K562 (cell line): Measurements from ENCODE around the gene PDZK1. TPM values are rescaled to one million over a fixed set of nuclear protein-coding genes. Genes with fewer than 3 reads are reported as not detected.
"Not testable (repeated sequence)": the region's sequence is repeated elsewhere in the genome, so short reads cannot be mapped to it uniquely, and the experiment has no call there.

Experiments
- ATAC-seq: fragments of 200-7000 bp; cut with Tn5 transposase; 3 replicates; pipeline ENCODE4 v1.9.1; 2020; ENCODE audit warnings: moderate library complexity
- BruUV-seq: library from RNA; stranded (reverse); fragments of 400-500 nt; replicated peaks from 2 replicates; lab custom pipeline; 2021; lab: Mats Ljungman, UMichigan
- CTCF ChIA-PET: fragments of 300-600 bp; formaldehyde crosslinking; extraction: SDS; loops from one replicate; lab custom pipeline; 2021; ENCODE audit warnings: low intra/inter-chr PET ratio; lab: Yijun Ruan, JAX
- POLR2A ChIA-PET: fragments of 300-600, 350-650 bp; sonication (Branson Sonifier 250); formaldehyde crosslinking; extraction: SDS; loops from one replicate; lab custom pipeline; 2021; ENCODE audit warnings: antibody characterized with exemption, inconsistent platforms; lab: Yijun Ruan, JAX
- DNase-seq, 4 experiments: peaks; one replicate each; pipeline versions ENCODE4 v3.0.0 to v3.0.0-alpha.2; 2011 to 2018; ENCODE audit warnings: low spot score in 3 of 4, mixed read lengths in 3 of 4; ENCODE audit errors: extremely low read depth in 1 of 4
- FAIRE-seq: peaks from 2 replicates; lab custom pipeline; 2011; peaks lifted over from hg19 to GRCh38; lab: Jason Lieb, UNC
- H2AFZ ChIP-seq: 2 replicates; pipeline ENCODE4 v1.6.0; 2011; ENCODE audit warnings: low read depth, low read length, control low read depth, inconsistent platforms
- H3K27ac ChIP-seq: fragments of 200-600 bp; 3 replicates; pipeline ENCODE4 v1.8.0; 2011; ENCODE audit warnings: low read depth, mild to moderate bottlenecking, control low read depth, inconsistent platforms, low read length, moderate library complexity, mixed read lengths; ENCODE audit errors: extremely low read depth
- H3K27me3 ChIP-seq, 2 experiments: fragments of 300-600 bp in 1 of 2; 2 replicates in 1 of 2; 3 replicates in 1 of 2; pipeline versions ENCODE4 v1.6.0 to v1.8.0; 2011; ENCODE audit warnings: inconsistent platforms in 2 of 2, low read length in 2 of 2, mild to moderate bottlenecking in 1 of 2, mixed read lengths in 1 of 2, moderate library complexity in 1 of 2; ENCODE audit not compliant: control insufficient read depth in 2 of 2, insufficient read depth in 2 of 2
- H3K36me3 ChIP-seq: fragments of 300-600 bp; 3 replicates; pipeline ENCODE4 v1.8.0; 2011; ENCODE audit warnings: mild to moderate bottlenecking, low read length, inconsistent platforms; ENCODE audit not compliant: control insufficient read depth, insufficient read depth
- H3K4me1 ChIP-seq, 2 experiments: fragments of 200-600 bp in 1 of 2; replicated peaks in 1 of 2; 2 replicates in 1 of 2; 3 replicates in 1 of 2; pipeline versions ENCODE4 v1.5.1 to v1.8.0; 2011; ENCODE audit warnings: inconsistent platforms in 2 of 2, low read length in 2 of 2, mild to moderate bottlenecking in 1 of 2, mixed read lengths in 1 of 2, moderate library complexity in 1 of 2; ENCODE audit not compliant: control insufficient read depth in 2 of 2, insufficient read depth in 2 of 2
- H3K4me2 ChIP-seq: 2 replicates; pipeline ENCODE4 v1.6.1; 2011; ENCODE audit warnings: low read length, control low read depth, inconsistent platforms, mixed read lengths; ENCODE audit not compliant: insufficient read depth
- H3K4me3 ChIP-seq: fragments of 200-600 bp; sonication (generic), shearing (Covaris generic); 2 replicates; pipeline ENCODE4 v1.5.1; 2016; ENCODE audit warnings: control low read depth, inconsistent platforms
- H3K79me2 ChIP-seq: fragments of 200-600 bp; 3 replicates; pipeline ENCODE4 v1.8.0; 2011; ENCODE audit warnings: low read length, inconsistent platforms; ENCODE audit not compliant: control insufficient read depth, insufficient read depth
- H3K9ac ChIP-seq, 2 experiments: 2 replicates each; pipeline versions ENCODE4 v1.6.0 to v1.6.1; 2011; ENCODE audit warnings: low read depth in 2 of 2, low read length in 2 of 2, control low read depth in 1 of 2, inconsistent platforms in 1 of 2, mild to moderate bottlenecking in 1 of 2, mixed read lengths in 1 of 2; ENCODE audit not compliant: insufficient read depth in 1 of 2
- H3K9me1 ChIP-seq: one replicate; pipeline ENCODE4 v1.6.0; 2011; ENCODE audit warnings: inconsistent platforms, mild to moderate bottlenecking, low read length, moderate library complexity; ENCODE audit not compliant: control insufficient read depth, insufficient read depth
- H3K9me3 ChIP-seq: replicated peaks from 2 replicates; pipeline ENCODE4 v1.5.1; 2011; ENCODE audit warnings: low read depth, low read length, inconsistent platforms; ENCODE audit not compliant: control insufficient read depth, insufficient read depth
- H4K20me1 ChIP-seq: replicated peaks from 2 replicates; pipeline ENCODE4 v1.6.1; 2011; ENCODE audit warnings: low read length, inconsistent platforms, mixed read lengths; ENCODE audit not compliant: control insufficient read depth, insufficient read depth
- CREBBP ChIP-seq: IDR thresholded peaks from one replicate; pipeline ENCODE4 v1.6.1; 2012; ENCODE audit warnings: low read depth, mild to moderate bottlenecking, control low read depth, inconsistent platforms, low read length
- ZNF174 ChIP-seq: fragments of 250-450 bp; sonication (Bioruptor Pico); IDR thresholded peaks from 2 replicates; pipeline ENCODE4 v1.4.0; 2020; ENCODE audit warnings: mild to moderate bottlenecking
- WGBS: fragments of 100-300 bp; shearing (Covaris generic); methylation state at CpG from one replicate; pipeline ENCODE4 v1.1.6; 2016; ENCODE audit warnings: low coverage, mixed read lengths; ENCODE audit not compliant: insufficient coverage; ENCODE audit errors: missing lambda C conversion rate; 5-methylcytosine and 5-hydroxymethylcytosine counted together
- in situ Hi-C: fragments of 300-500 bp; cut with MboI; formaldehyde crosslinking; loops from 4 replicates; pipeline ENCODE4 v1.15.0; 2018; ENCODE audit warnings: inconsistent platforms, mixed read lengths
- intact Hi-C: fragments of 100-400 bp; cut with micrococcal nuclease; formaldehyde crosslinking; loops from 2 replicates; pipeline ENCODE4 v1.14.2; 2022
- polyA plus RNA-seq, 8 experiments: library from polyadenylated mRNA; depleted of rRNA in 4 of 8; stranded (reverse) in 5 of 8; unstranded in 3 of 8; fragments of >200 nt; fragmentation: Nextera tagmentation in 2 of 8; fragmentation: Illumina TruSeq in 1 of 8; extraction: Ambion mirVana in 2 of 8; extraction: Trizol in 1 of 8; gene quantifications; 2 replicates each; pipeline versions ENCODE4 v1.2.1 to v1.2.3, GENCODE V29; 2011 to 2014; ENCODE audit warnings: inconsistent platforms in 1 of 8, missing spikeins in 1 of 8
- total RNA-seq, 7 experiments: library from RNA; depleted of rRNA in 6 of 7; stranded (reverse); fragments of >200 nt in 6 of 7; fragmentation: Illumina TruSeq in 2 of 7; extraction: Trizol in 2 of 7; gene quantifications; 2 replicates each; pipeline versions ENCODE4 v1.2.1 to v1.2.3, GENCODE V29; 2011 to 2021; ENCODE audit warnings: low replicate concordance in 1 of 7
- TF ChIP-seq, protein P1 (sequence below): fragments of 250-450 bp; sonication (Bioruptor Pico); IDR thresholded peaks from 2 replicates; pipeline ENCODE4 v1.5.0; 2021; ENCODE audit warnings: mild to moderate bottlenecking, borderline replicate concordance
- TF ChIP-seq, protein P2 (sequence below): fragments of 450-650 bp; IDR thresholded peaks from 2 replicates; pipeline ENCODE4 v1.7.0; 2016; ENCODE audit warnings: borderline replicate concordance

PDZK1 gene
- total and polyA plus RNA-seq, 9 of the 15 experiments (the other 6 are each of a cell fraction or from before 2014, with no cell fraction given) = 0.04 to 0.22 (median 0.16) TPM; not detected in 2

DNA sequence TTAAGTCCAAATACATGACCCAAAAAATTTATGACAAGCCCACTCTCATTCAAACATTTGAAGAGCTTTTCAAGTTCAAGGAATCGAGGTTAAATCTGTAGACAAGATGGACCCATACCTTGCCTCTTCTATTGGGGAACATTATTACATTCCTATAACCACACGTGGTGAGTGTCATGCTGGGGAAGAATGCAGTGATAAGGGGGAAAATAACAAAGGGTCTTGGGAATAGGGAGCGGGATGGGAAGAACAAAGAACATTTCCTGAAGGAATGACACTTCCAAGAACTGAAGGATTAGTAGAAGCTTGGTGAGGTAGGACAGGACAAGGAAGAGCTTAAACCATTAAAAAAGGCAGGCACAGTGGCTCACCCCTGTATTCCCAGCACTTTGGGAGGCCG lies 18.8 kb downstream of the PDZK1 start:
- Histone ChIP-seq H3K27me3 (no peaks in the 10 kb centered on the region), H3K79me2 (no peaks in the 10 kb centered on the region), H3K9me3 (no peaks in the 10 kb centered on the region), H3K27ac (no peak overlapping the region), H3K4me1 (no peaks in the 10 kb centered on the region), H3K4me3 (no peak overlapping the region), H3K36me3 (no peaks in the 10 kb centered on the region), H4K20me1 (no peaks in the 10 kb centered on the region), H3K9ac (no peak overlapping the region), H3K9me1 (no peaks in the 10 kb centered on the region), H2AFZ (no peak overlapping the region), H3K4me2 (no peak overlapping the region)
- 41% methylated on average over 4 of the region's 4 CpGs for WGBS
- intact Hi-C loops (no loop called here), in situ Hi-C loops (no loop called here)
- no TSS peak for BruUV-seq
- TF ChIP-seq ZNF174 (no peak), CREBBP (no peak)
- TF ChIP-seq, protein P1, sequence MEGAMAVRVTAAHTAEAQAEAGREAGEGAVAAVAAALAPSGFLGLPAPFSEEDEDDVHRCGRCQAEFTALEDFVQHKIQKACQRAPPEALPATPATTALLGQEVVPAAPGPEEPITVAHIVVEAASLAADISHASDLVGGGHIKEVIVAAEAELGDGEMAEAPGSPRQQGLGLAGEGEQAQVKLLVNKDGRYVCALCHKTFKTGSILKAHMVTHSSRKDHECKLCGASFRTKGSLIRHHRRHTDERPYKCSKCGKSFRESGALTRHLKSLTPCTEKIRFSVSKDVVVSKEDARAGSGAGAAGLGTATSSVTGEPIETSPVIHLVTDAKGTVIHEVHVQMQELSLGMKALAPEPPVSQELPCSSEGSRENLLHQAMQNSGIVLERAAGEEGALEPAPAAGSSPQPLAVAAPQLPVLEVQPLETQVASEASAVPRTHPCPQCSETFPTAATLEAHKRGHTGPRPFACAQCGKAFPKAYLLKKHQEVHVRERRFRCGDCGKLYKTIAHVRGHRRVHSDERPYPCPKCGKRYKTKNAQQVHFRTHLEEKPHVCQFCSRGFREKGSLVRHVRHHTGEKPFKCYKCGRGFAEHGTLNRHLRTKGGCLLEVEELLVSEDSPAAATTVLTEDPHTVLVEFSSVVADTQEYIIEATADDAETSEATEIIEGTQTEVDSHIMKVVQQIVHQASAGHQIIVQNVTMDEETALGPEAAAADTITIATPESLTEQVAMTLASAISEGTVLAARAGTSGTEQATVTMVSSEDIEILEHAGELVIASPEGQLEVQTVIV (CRISPR knock-in tag) = no peak
- TF ChIP-seq, protein P2, sequence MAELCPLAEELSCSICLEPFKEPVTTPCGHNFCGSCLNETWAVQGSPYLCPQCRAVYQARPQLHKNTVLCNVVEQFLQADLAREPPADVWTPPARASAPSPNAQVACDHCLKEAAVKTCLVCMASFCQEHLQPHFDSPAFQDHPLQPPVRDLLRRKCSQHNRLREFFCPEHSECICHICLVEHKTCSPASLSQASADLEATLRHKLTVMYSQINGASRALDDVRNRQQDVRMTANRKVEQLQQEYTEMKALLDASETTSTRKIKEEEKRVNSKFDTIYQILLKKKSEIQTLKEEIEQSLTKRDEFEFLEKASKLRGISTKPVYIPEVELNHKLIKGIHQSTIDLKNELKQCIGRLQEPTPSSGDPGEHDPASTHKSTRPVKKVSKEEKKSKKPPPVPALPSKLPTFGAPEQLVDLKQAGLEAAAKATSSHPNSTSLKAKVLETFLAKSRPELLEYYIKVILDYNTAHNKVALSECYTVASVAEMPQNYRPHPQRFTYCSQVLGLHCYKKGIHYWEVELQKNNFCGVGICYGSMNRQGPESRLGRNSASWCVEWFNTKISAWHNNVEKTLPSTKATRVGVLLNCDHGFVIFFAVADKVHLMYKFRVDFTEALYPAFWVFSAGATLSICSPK = no peak
- no peak for DNase-seq
- POLR2A ChIA-PET = no interaction called here
- no peak for FAIRE-seq
- no peak for ATAC-seq
- CTCF ChIA-PET = no interaction called here

DNA sequence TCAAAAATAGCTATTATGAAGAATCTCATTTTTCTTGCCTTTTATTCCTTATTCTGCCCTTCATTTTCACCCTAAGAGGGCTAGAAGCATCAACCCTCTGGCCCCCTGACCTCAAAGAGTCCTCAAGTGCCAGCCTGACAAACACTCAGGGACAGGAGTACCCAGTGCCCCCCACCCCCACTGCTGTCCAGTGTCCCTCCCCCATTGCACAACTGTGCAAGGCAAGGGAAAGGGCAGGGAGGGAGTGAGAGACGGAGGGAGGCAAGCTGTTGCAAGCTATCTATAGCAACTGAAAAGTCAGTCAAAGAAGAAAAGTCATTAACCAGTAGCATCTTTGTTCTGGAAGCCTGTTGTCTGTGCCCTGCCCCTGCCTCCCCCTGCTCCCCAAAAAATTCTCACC lies 21.1 kb downstream of the PDZK1 start:
- ATAC-seq, H3K27me3 ChIP-seq, H3K4me3 ChIP-seq, BruUV-seq, intact Hi-C loops, FAIRE-seq, H3K4me2 ChIP-seq, DNase-seq, POLR2A ChIA-PET, H3K9ac ChIP-seq, H3K36me3 ChIP-seq, H3K9me3 ChIP-seq, H4K20me1 ChIP-seq, CTCF ChIA-PET, H3K79me2 ChIP-seq, H2AFZ ChIP-seq, H3K4me1 ChIP-seq, H3K9me1 ChIP-seq, in situ Hi-C loops, H3K27ac ChIP-seq: not testable (repeated sequence)
- WGBS = no CpG with 5 or more reads among the region's 1 CpG

DNA sequence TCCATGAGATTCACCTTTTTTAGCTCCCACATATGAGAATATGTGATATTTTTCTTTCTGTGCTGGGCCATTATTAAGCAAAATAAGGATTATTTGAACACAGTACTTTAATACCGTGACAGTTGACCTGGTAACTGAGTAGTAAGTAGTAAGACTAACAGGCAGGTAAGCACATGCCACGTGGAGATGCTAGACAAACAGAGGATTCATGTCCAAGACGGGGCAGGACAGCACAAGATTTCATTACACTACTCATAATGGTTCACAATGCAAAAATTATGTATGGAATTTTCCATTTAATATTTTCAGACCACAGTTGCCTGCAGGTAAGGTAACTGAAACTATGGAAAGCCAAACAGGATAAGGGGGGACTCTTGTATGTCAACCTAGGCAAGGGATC lies 22.3 kb downstream of the PDZK1 start:
- FAIRE-seq, H3K9ac ChIP-seq, BruUV-seq, H3K27me3 ChIP-seq, in situ Hi-C loops, intact Hi-C loops, DNase-seq, CTCF ChIA-PET, H3K4me3 ChIP-seq, H3K4me2 ChIP-seq, H4K20me1 ChIP-seq, H3K27ac ChIP-seq, ATAC-seq, H3K4me1 ChIP-seq, H2AFZ ChIP-seq, H3K36me3 ChIP-seq, H3K9me1 ChIP-seq, H3K9me3 ChIP-seq, POLR2A ChIA-PET, H3K79me2 ChIP-seq: not testable (repeated sequence)
- 100% methylated on average over 1 of the region's 3 CpGs for WGBS
